Lung microvascular endothelial cell (primary cell): ENCODE measurements around the gene ZIM2. TPM values are rescaled to one million over a fixed set of nuclear protein-coding genes. Genes with fewer than 3 reads are reported as not detected.

ENCODE experiments used
- DNase-seq, 2 donors: peaks; one replicate each; pipeline versions ENCODE4 v3.0.0 to v3.0.0-alpha.2; 2010; ENCODE audit warnings: low read depth in 2 of 2
- total RNA-seq: library from RNA; depleted of rRNA; stranded (reverse); fragments of >200 nt; gene quantifications from 2 replicates; pipeline ENCODE4 v1.2.1, GENCODE V29; 2014

Gene ZIM2
- total RNA-seq, 1 donor from 2014 or later = not detected

- DNase-seq = no peak
These were observed 29.0 kb downstream of the ZIM2 start for GRCh38 chr19:56811480-56811879.

- no peak for DNase-seq
These were observed 30.3 kb downstream of the ZIM2 start for GRCh38 chr19:56810260-56810659.

- no peak for DNase-seq
These were observed 31.7 kb downstream of the ZIM2 start for GRCh38 chr19:56808717-56809392.

DNA sequence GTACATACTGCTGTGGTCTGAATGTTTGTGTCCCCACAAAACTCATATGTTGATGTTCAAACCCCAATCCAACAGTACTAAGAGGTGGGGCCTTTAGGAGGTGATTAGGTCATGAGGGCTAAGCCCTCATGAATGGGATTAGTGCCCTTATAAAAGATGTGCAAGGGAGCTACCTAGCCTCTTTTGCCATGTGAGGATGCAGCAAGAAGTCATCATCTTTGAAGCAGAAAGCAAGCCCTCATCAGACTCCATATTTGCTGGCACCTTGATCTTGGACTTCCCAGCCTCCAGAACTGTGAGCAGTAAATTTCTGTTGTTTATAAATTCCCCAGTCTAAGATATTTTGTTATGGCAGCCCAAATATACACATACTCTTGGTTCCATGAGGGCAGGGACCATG is 33.9 kb downstream of the ZIM2 start:
- no peak for DNase-seq

GRCh38 chr19:56778351-56778750 is 62.2 kb downstream of the ZIM2 start:
- no peak for DNase-seq

DNA sequence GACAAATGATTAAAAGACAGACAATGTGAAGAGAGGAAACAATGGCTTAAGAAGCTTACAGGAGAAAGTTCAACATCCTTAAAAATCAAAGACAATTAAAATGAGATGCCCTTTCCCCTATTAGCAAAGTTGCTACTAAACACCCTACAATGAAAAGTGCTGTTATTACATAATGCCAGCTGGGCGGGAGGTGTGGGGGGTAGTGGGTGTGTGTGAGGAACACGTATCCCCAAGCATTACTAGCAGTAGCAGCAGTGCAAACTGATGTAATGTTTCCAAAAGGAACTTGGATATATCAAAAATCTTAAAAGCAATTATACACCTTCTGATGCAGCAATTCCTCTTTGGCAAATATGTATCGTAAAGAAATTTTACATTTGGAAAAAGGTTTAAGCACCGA is 70.9 kb downstream of the ZIM2 start:
- no peak for DNase-seq

GRCh38 chr19:56765137-56765536 is 75.4 kb downstream of the ZIM2 start:
- no peak for DNase-seq

GRCh38 chr19:56764196-56764695 is 76.3 kb downstream of the ZIM2 start:
- no peak for DNase-seq

- DNase-seq = no peak
These were observed 79.7 kb downstream of the ZIM2 start for GRCh38 chr19:56760842-56761241.

- DNase-seq = no peak
These were observed 81.0 kb downstream of the ZIM2 start for GRCh38 chr19:56759531-56759930.

GRCh38 chr19:56751078-56751489 is 89.4 kb downstream of the ZIM2 start:
- no peak for DNase-seq

DNA sequence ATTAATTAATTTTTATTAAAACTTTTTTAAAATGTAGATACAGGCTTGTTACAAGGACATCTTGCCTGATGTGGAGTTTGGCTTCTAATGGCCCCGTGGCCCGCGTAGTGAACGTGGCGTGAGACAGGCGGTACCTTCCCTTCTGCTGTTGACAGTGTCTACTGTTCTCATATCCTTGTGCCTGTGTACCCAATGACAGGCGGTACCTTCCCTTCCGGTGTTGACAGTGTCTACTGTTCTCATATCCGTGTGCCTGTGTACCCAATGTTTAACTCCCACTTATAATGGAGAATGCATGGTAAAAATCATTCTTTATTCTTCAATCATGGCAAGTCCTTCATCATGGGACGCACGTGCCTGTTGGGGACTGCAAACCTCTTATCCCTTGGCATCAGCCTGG is 89.9 kb downstream of the ZIM2 start:
- DNase-seq = no peak

GRCh38 chr19:56748378-56748777 is 92.1 kb downstream of the ZIM2 start:
- DNase-seq = peak; percentile 8

DNA sequence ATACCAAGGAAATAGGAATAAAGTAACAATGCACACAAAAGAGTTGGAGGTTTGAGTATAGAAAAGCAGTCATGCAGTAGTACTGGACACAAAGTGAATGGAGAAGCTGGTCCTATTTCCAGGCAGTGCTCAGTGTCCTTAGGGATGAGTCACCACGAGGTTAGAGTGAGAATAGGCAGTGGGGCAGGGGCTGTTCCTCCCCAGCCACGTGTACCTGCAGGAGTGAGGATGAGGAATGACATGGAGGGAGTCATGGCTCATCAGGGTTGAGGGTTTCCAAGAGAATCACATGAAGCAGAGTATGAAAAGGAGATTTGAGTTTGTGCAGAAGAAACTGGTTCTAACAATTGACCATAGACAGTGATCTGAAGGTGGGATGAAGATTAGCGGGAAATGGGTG is 94.2 kb downstream of the ZIM2 start:
- DNase-seq = no peak

DNA sequence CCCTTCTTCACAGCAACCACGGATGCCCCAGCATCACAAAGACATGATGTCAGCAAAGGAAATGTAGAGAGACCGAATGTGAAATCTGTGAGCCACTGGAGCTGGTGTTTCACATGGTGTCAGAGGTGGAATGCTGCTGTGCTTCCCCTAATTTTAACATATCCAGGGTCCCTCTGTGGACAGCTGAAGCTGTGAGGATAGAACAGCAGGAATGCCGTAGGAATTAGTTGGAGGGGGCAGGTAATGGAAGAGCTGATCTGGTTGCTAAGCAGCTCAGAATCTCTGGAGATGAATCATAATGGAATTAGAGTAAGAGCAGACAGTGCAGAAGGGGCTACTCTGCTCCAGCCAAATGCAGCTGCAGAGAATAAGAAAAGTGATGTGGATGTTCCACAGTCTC is 100.0 kb downstream of the ZIM2 start:
- no peak for DNase-seq

GRCh38 chr19:56736571-56736970 is 104.0 kb downstream of the ZIM2 start:
- no peak for DNase-seq

DNA sequence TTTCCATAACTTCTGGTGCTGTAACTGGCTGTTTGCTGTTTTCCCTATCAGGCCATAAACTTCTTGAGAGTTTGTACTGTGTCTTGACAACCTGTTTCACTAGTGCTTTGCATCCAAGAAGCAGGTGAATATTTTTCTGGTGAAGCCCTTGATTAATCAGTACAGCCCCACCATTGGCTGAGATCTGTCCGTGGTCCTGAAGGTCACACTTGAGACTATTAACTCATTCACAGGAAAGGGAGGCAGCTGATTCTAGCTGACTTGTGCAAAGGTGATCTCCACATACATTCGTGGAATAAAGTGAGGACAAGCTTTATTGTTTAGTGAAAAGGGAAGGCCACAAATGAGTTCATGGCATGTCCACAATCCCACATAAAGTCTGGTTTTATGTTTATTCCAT is 107.5 kb downstream of the ZIM2 start:
- DNase-seq = no peak

- no peak for DNase-seq
These were observed 112.8 kb downstream of the ZIM2 start for GRCh38 chr19:56727677-56728076.

DNA sequence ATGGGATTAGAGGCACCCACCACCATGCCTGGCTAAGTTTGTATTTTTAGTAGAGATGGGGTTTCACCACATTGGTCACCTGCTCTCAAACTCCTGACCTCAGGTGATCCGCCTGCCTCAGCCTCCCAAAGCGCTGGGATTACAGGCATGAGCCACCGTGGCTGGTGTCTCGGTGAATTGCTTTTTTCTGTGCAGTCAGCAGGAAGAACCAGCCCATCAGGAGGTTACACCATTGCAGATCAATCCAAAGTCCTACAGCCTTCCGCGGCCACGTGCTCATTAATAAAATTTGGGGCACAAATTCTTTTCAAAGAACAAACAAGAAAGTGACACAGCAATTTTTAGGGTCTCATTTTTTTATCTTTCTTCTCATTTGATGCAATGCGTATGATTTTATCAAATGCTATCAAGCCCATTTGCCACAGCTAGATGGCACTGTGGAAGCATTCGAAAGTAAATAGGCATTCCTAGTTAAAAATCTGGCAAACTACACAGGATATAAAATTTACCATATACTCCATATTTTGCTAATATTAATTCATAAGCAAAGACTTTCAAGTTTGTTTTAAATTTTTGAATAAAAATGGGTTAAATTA is 114.6 kb downstream of the ZIM2 start:
- peak in 1 of 2 donors; percentile 2 for DNase-seq
